H9 (cell line): ENCODE measurements around the gene RTTN. TPM values are rescaled to one million over a fixed set of nuclear protein-coding genes. Genes with fewer than 3 reads are reported as not detected.

Source experiments
- DNase-seq: peaks from one replicate; pipeline ENCODE4 v3.0.0-alpha.2; 2017
- H2AFZ ChIP-seq: one replicate; pipeline ENCODE4 v1.6.1; 2013; ENCODE audit warnings: mild to moderate bottlenecking, low read length, control low read depth, moderate library complexity
- H2AK5ac ChIP-seq: 2 replicates; pipeline ENCODE4 v1.6.1; 2013; ENCODE audit warnings: low read length, control low read depth, mixed read lengths; ENCODE audit not compliant: insufficient read length
- H2BK120ac ChIP-seq: one replicate; pipeline ENCODE4 v1.6.1; 2013; ENCODE audit warnings: low read depth, mild to moderate bottlenecking, low read length, control low read depth, inconsistent platforms; ENCODE audit not compliant: poor library complexity, severe bottlenecking
- H2BK12ac ChIP-seq: 2 replicates; pipeline ENCODE4 v1.6.1; 2013; ENCODE audit warnings: low read length, control low read depth, mixed read lengths, low read depth; ENCODE audit not compliant: insufficient read length
- H2BK15ac ChIP-seq: 2 replicates; pipeline ENCODE4 v1.6.1; 2013; ENCODE audit warnings: low read depth, low read length, control low read depth
- H2BK20ac ChIP-seq: one replicate; pipeline ENCODE4 v1.6.1; 2013; ENCODE audit warnings: low read depth, mild to moderate bottlenecking, low read length, control low read depth, inconsistent platforms; ENCODE audit not compliant: poor library complexity, severe bottlenecking
- H2BK5ac ChIP-seq: 2 replicates; pipeline ENCODE4 v1.6.1; 2013; ENCODE audit warnings: low read length, control low read depth, mixed read lengths; ENCODE audit not compliant: insufficient read length
- H3K14ac ChIP-seq: 2 replicates; pipeline ENCODE4 v1.6.1; 2013; ENCODE audit warnings: low read length, control low read depth; ENCODE audit not compliant: insufficient read depth
- H3K18ac ChIP-seq: 2 replicates; pipeline ENCODE4 v1.6.1; 2013; ENCODE audit warnings: low read depth, mild to moderate bottlenecking, mixed read lengths, low read length, control low read depth; ENCODE audit not compliant: insufficient read length
- H3K23ac ChIP-seq: 2 replicates; pipeline ENCODE4 v1.6.1; 2013; ENCODE audit warnings: low read length, control low read depth, mixed read lengths, low read depth; ENCODE audit not compliant: insufficient read length
- H3K23me2 ChIP-seq: 2 replicates; pipeline ENCODE4 v1.6.1; 2013; ENCODE audit warnings: low read depth, mild to moderate bottlenecking, mixed read lengths, low read length, control low read depth; ENCODE audit not compliant: insufficient read length, poor library complexity, severe bottlenecking
- H3K27ac ChIP-seq: 2 replicates; pipeline ENCODE4 v1.5.1; 2013; ENCODE audit warnings: low read length, control low read depth, mixed read lengths, low read depth; ENCODE audit not compliant: insufficient read length
- H3K27me3 ChIP-seq: 2 replicates; pipeline ENCODE4 v1.6.1; 2013; ENCODE audit warnings: low read length, control low read depth, inconsistent platforms; ENCODE audit not compliant: insufficient read depth
- H3K4ac ChIP-seq: 2 replicates; pipeline ENCODE4 v1.6.1; 2013; ENCODE audit warnings: low read depth, mild to moderate bottlenecking, control low read depth, inconsistent platforms, low read length, moderate library complexity
- H3K4me1 ChIP-seq: 2 replicates; pipeline ENCODE4 v1.6.1; 2013; ENCODE audit warnings: low read length, control low read depth, inconsistent platforms; ENCODE audit not compliant: insufficient read depth
- H3K4me2 ChIP-seq: 2 replicates; pipeline ENCODE4 v1.6.1; 2013; ENCODE audit warnings: low read length, control low read depth, mixed read lengths; ENCODE audit not compliant: insufficient read length, insufficient read depth
- H3K56ac ChIP-seq: 2 replicates; pipeline ENCODE4 v1.6.1; 2013; ENCODE audit warnings: low read depth, mild to moderate bottlenecking, mixed read lengths, low read length, control low read depth; ENCODE audit not compliant: insufficient read length
- H3K79me1 ChIP-seq: 2 replicates; pipeline ENCODE4 v1.6.1; 2013; ENCODE audit warnings: low read depth, mild to moderate bottlenecking, moderate library complexity, low read length, control low read depth, inconsistent platforms; ENCODE audit not compliant: insufficient read depth, poor library complexity, severe bottlenecking
- H3K79me2 ChIP-seq: 2 replicates; pipeline ENCODE4 v1.6.1; 2013; ENCODE audit warnings: low read length, control low read depth, inconsistent platforms; ENCODE audit not compliant: insufficient read depth
- H3K9ac ChIP-seq: 2 replicates; pipeline ENCODE4 v1.6.1; 2013; ENCODE audit warnings: low read length, control low read depth, mixed read lengths; ENCODE audit not compliant: insufficient read length; ENCODE audit errors: extremely low read depth
- H3K9me3 ChIP-seq: one replicate; pipeline ENCODE4 v1.6.1; 2013; ENCODE audit warnings: low read depth, low read length, inconsistent platforms; ENCODE audit not compliant: control insufficient read depth
- H3T11ph ChIP-seq: one replicate; pipeline ENCODE4 v1.6.1; 2013; ENCODE audit warnings: mild to moderate bottlenecking, low read length, control low read depth, inconsistent platforms
- H4K20me1 ChIP-seq: one replicate; pipeline ENCODE4 v1.6.1; 2013; ENCODE audit not compliant: control insufficient read depth, insufficient read length, insufficient read depth
- H4K5ac ChIP-seq: 2 replicates; pipeline ENCODE4 v1.6.1; 2013; ENCODE audit warnings: low read depth, mild to moderate bottlenecking, mixed read lengths, low read length, control low read depth; ENCODE audit not compliant: insufficient read length
- H4K8ac ChIP-seq: replicated peaks from 2 replicates; pipeline ENCODE4 v1.6.1; 2013; ENCODE audit warnings: low read length, control low read depth, mixed read lengths, low read depth; ENCODE audit not compliant: insufficient read length
- H4K91ac ChIP-seq: 2 replicates; pipeline ENCODE4 v1.6.1; 2013; ENCODE audit warnings: low read depth, mild to moderate bottlenecking, moderate library complexity, mixed read lengths, low read length, control low read depth; ENCODE audit not compliant: insufficient read length
- H3K27ac Mint-ChIP-seq, 3 experiments: 2 replicates in 2 of 3; 3 replicates in 1 of 3; pipeline ENCODE4 v1.8.0; 2020 to 2021; ENCODE audit warnings: mixed read lengths in 3 of 3, mild to moderate bottlenecking in 1 of 3, moderate library complexity in 1 of 3
- H3K27me3 Mint-ChIP-seq: 2 replicates; pipeline ENCODE4 v1.8.0; 2021; ENCODE audit warnings: low read depth, mild to moderate bottlenecking, moderate library complexity, mixed read lengths
- H3K36me3 Mint-ChIP-seq, 3 experiments: 2 replicates in 2 of 3; 3 replicates in 1 of 3; pipeline ENCODE4 v1.8.0; 2020 to 2021; ENCODE audit warnings: low read depth in 3 of 3, mixed read lengths in 3 of 3; ENCODE audit not compliant: insufficient read depth in 1 of 3
- H3K4me1 Mint-ChIP-seq, 2 experiments: 2 replicates each; pipeline ENCODE4 v1.8.0; 2020; ENCODE audit warnings: mixed read lengths in 2 of 2
- H3K4me3 Mint-ChIP-seq, 2 experiments: 2 replicates in 1 of 2; 3 replicates in 1 of 2; pipeline ENCODE4 v1.8.0; 2020 to 2021; ENCODE audit warnings: mild to moderate bottlenecking in 2 of 2, mixed read lengths in 2 of 2, moderate library complexity in 1 of 2
- H3K9me3 Mint-ChIP-seq, 2 experiments: 2 replicates in 1 of 2; 3 replicates in 1 of 2; pipeline ENCODE4 v1.8.0; 2020; ENCODE audit warnings: mild to moderate bottlenecking in 2 of 2, mixed read lengths in 2 of 2, moderate library complexity in 1 of 2
- WGBS: extraction: QIAGEN DNeasy Blood & Tissue Kit; methylation state at CpG from one replicate; pipeline ENCODE4 v1.1.7; 2013; ENCODE audit warnings: missing lambda C conversion rate, low lambda C conversion rate, mixed read lengths; ENCODE audit not compliant: insufficient read length; ENCODE audit errors: extremely low coverage; 5-methylcytosine and 5-hydroxymethylcytosine counted together
- total RNA-seq: library from RNA; stranded (reverse); gene quantifications from 2 replicates; pipeline ENCODE4 v1.2.1, GENCODE V29; 2021
- TF ChIP-seq, protein P1 (sequence below): fragments of 200-600 bp; sonication (generic); conservative IDR thresholded peaks from 3 replicates; pipeline ENCODE4 v1.8.0; 2021; ENCODE audit warnings: antibody characterized with exemption, mild to moderate bottlenecking

Gene RTTN
- total RNA-seq, 1 experiment from 2014 or later: 17.6 TPM

DNA sequence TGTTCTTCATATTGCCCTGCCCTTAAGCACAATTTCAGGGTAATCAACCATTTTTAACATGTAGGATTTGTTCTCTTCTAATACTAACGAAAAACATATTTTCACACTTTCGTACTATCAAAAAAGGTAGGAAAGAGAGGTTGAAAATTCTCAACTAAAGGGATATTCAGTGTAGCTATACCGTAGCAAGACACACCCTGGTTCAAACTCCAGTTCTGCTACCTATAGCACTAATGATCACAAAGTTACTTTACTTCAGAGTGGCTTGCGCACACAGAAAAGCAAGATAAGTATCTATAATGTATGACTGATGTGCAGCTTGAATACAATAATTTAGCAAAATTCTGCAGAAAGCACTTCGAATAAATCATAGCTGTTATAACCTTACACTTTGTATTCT is 132.1 kb downstream of the RTTN start:
- no peak overlapping the region for H3K18ac ChIP-seq
- Mint-ChIP-seq H3K36me3 (no peaks in the 10 kb centered on the region), H3K27ac (no peak overlapping the region), H3K4me1 (no peaks in the 10 kb centered on the region), H3K9me3 (no peaks in the 10 kb centered on the region), H3K27me3 (no peaks in the 10 kb centered on the region), H3K4me3 (no peak overlapping the region)
- no peak overlapping the region for H4K91ac ChIP-seq
- H3K4me1 ChIP-seq: no peaks in the 10 kb centered on the region
- no peak overlapping the region for H2BK12ac ChIP-seq
- H3K79me1 ChIP-seq: no peaks in the 10 kb centered on the region
- no peak overlapping the region for H3K4ac ChIP-seq
- no peaks in the 10 kb centered on the region for H3K9me3 ChIP-seq
- H3K79me2 ChIP-seq: no peaks in the 10 kb centered on the region
- H2BK15ac ChIP-seq: no peak overlapping the region
- H2BK5ac ChIP-seq: no peak overlapping the region
- H3K14ac ChIP-seq: no peak overlapping the region
- H2AFZ ChIP-seq: no peak overlapping the region
- H3K23me2 ChIP-seq: no peaks in the 10 kb centered on the region
- H2BK20ac ChIP-seq: no peak overlapping the region
- H3K27me3 ChIP-seq: no peaks in the 10 kb centered on the region
- no peak overlapping the region for H3K27ac ChIP-seq
- TF ChIP-seq, protein P1, sequence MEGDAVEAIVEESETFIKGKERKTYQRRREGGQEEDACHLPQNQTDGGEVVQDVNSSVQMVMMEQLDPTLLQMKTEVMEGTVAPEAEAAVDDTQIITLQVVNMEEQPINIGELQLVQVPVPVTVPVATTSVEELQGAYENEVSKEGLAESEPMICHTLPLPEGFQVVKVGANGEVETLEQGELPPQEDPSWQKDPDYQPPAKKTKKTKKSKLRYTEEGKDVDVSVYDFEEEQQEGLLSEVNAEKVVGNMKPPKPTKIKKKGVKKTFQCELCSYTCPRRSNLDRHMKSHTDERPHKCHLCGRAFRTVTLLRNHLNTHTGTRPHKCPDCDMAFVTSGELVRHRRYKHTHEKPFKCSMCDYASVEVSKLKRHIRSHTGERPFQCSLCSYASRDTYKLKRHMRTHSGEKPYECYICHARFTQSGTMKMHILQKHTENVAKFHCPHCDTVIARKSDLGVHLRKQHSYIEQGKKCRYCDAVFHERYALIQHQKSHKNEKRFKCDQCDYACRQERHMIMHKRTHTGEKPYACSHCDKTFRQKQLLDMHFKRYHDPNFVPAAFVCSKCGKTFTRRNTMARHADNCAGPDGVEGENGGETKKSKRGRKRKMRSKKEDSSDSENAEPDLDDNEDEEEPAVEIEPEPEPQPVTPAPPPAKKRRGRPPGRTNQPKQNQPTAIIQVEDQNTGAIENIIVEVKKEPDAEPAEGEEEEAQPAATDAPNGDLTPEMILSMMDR: no peak
- no peak overlapping the region for H3T11ph ChIP-seq
- WGBS: no CpG with 5 or more reads among the region's 5 CpGs
- H3K9ac ChIP-seq: no peak overlapping the region
- H4K20me1 ChIP-seq: no peaks in the 10 kb centered on the region
- H4K8ac ChIP-seq: no peak overlapping the region
- no peak for DNase-seq
- no peak overlapping the region for H4K5ac ChIP-seq
- no peak overlapping the region for H3K4me2 ChIP-seq
- H3K23ac ChIP-seq: no peak overlapping the region
- H3K56ac ChIP-seq: no peak overlapping the region
- H2BK120ac ChIP-seq: no peak overlapping the region
- no peak overlapping the region for H2AK5ac ChIP-seq
